Testis (tissue), 3 donors: Measurements from ENCODE around the gene GPC1. TPM values are rescaled to one million over a fixed set of nuclear protein-coding genes. Genes with fewer than 3 reads are reported as not detected.

Experiments used
- DNase-seq: peaks from one replicate; pipeline ENCODE4 v3.0.0-alpha.2; 2019
- H3K27ac ChIP-seq, 2 donors: fragments of 200-600 bp; sonication (generic); one replicate each; pipeline ENCODE4 v1.5.1; 2019
- H3K27me3 ChIP-seq: fragments of 200-600 bp; sonication (generic); one replicate; pipeline ENCODE4 v1.5.1; 2019
- H3K36me3 ChIP-seq: fragments of 200-600 bp; sonication (generic); one replicate; pipeline ENCODE4 v1.5.1; 2017; ENCODE audit warnings: low read depth; ENCODE audit errors: missing control alignments
- H3K4me1 ChIP-seq: fragments of 200-600 bp; sonication (generic); one replicate; pipeline ENCODE4 v1.5.1; 2019
- H3K4me3 ChIP-seq, 2 donors: fragments of 200-600 bp; sonication (generic); one replicate each; pipeline ENCODE4 v1.5.1; 2017 to 2019
- H3K9me3 ChIP-seq: fragments of 200-600 bp; sonication (generic); one replicate; pipeline ENCODE4 v1.5.1; 2017
- CTCF ChIP-seq, 3 experiments: fragments of 450-650 bp in 2 of 3; fragments of 200-600 bp in 1 of 3; sonication (generic) in 1 of 3; IDR thresholded peaks; one replicate each; pipeline ENCODE4 v1.5.1; 2016 to 2019; ENCODE audit warnings: antibody characterized with exemption in 3 of 3, mild to moderate bottlenecking in 2 of 3, moderate library complexity in 1 of 3
- POLR2A ChIP-seq: fragments of 450-650 bp; IDR thresholded peaks from one replicate; pipeline ENCODE4 v1.6.1; 2017; ENCODE audit warnings: antibody characterized with exemption, mild to moderate bottlenecking, moderate library complexity
- WGBS, 2 donors: methylation state at CpG; one replicate each; pipeline ENCODE4 v1.1.5; 2018; 5-methylcytosine and 5-hydroxymethylcytosine counted together
- intact Hi-C: fragments of 100-400 bp; cut with DNase I; formaldehyde crosslinking; loops from one replicate; pipeline ENCODE4 v1.15.1; 2023; ENCODE audit warnings: low total_unique reads
- polyA plus RNA-seq: library from polyadenylated mRNA; stranded (reverse); fragments of 350-450 nt; fragmentation: Illumina TruSeq; extraction: RNeasy Lipid Tissue Mini Kit (QIAGEN cat#74804); gene quantifications from one replicate; pipeline ENCODE4 v1.2.3, GENCODE V29; 2014; ENCODE audit warnings: low read depth, low replicate concordance; ENCODE audit not compliant: insufficient read depth
- total RNA-seq, 2 donors: library from RNA; depleted of rRNA; stranded (reverse); fragments of >200 nt; gene quantifications; one replicate each; pipeline ENCODE4 v1.2.3, GENCODE V29; 2016

The GPC1 gene
- total and polyA plus RNA-seq, 3 donors from 2014 or later = 74.2 to 479 (median 244) TPM

GRCh38 chr2:240424341-240425235, 10.9 kb upstream of the GPC1 start:
- H3K27me3 ChIP-seq = no peaks in the 10 kb centered on the region
- intact Hi-C loops = no loop called here
- H3K4me1 ChIP-seq = no peaks in the 10 kb centered on the region
- no peaks in the 10 kb centered on the region for H3K9me3 ChIP-seq
- no peaks in the 10 kb centered on the region for H3K36me3 ChIP-seq
- peak; percentile 2 for DNase-seq
- no peak overlapping the region for H3K27ac ChIP-seq
- no peak for TF ChIP-seq CTCF (IDR thresholded peaks at IDR 0.05)
- no peak for TF ChIP-seq POLR2A
- H3K4me3 ChIP-seq = no peak overlapping the region
- WGBS, 2 donors = 88 to 93% methylated on average over 15 to 29 of the region's 29 CpGs

GRCh38 chr2:240425236-240425615, 10.2 kb upstream of the GPC1 start:
- H3K27me3 ChIP-seq = no peaks in the 10 kb centered on the region
- H3K4me1 ChIP-seq = no peaks in the 10 kb centered on the region
- intact Hi-C loops = no loop called here
- no peak overlapping the region for H3K27ac ChIP-seq
- no peaks in the 10 kb centered on the region for H3K36me3 ChIP-seq
- TF ChIP-seq CTCF (IDR thresholded peaks at IDR 0.05) = no peak
- no peak for TF ChIP-seq POLR2A
- DNase-seq = no peak
- no peaks in the 10 kb centered on the region for H3K9me3 ChIP-seq
- WGBS, 2 donors = 89 to 94% methylated on average over 2 to 6 of the region's 6 CpGs
- H3K4me3 ChIP-seq = no peak overlapping the region

GRCh38 chr2:240425697-240426096, 9.8 kb upstream of the GPC1 start:
- 88 to 95% methylated on average over 4 to 5 of the region's 5 CpGs for WGBS, 2 donors
- H3K9me3 ChIP-seq = no peaks in the 10 kb centered on the region
- TF ChIP-seq CTCF (IDR thresholded peaks at IDR 0.05) = no peak
- no peak for TF ChIP-seq POLR2A
- no peaks in the 10 kb centered on the region for H3K36me3 ChIP-seq
- DNase-seq = peak; percentile 5
- H3K27ac ChIP-seq = no peak overlapping the region
- intact Hi-C loops = no loop called here
- H3K27me3 ChIP-seq = no peaks in the 10 kb centered on the region
- H3K4me1 ChIP-seq = no peaks in the 10 kb centered on the region
- no peak overlapping the region for H3K4me3 ChIP-seq

GRCh38 chr2:240426845-240427721, 8.4 kb upstream of the GPC1 start:
- H3K27ac ChIP-seq = no peak overlapping the region
- no peaks in the 10 kb centered on the region for H3K4me1 ChIP-seq
- H3K4me3 ChIP-seq = no peak overlapping the region
- intact Hi-C loops = no loop called here
- H3K27me3 ChIP-seq = no peaks in the 10 kb centered on the region
- DNase-seq = peak; percentile 7
- H3K9me3 ChIP-seq = no peaks in the 10 kb centered on the region
- TF ChIP-seq POLR2A = no peak
- TF ChIP-seq CTCF (IDR thresholded peaks at IDR 0.05) = no peak
- H3K36me3 ChIP-seq = no peaks in the 10 kb centered on the region
- 72 to 79% methylated on average over 21 of the region's 21 CpGs for WGBS, 2 donors
